Measurements from ENCODE around the gene RFTN1. TPM values are rescaled to one million over a fixed set of nuclear protein-coding genes. Genes with fewer than 3 reads are reported as not detected.

RFTN1 gene
- total RNA-seq, 1 donor from 2014 or later = 84.1 TPM

DNA sequence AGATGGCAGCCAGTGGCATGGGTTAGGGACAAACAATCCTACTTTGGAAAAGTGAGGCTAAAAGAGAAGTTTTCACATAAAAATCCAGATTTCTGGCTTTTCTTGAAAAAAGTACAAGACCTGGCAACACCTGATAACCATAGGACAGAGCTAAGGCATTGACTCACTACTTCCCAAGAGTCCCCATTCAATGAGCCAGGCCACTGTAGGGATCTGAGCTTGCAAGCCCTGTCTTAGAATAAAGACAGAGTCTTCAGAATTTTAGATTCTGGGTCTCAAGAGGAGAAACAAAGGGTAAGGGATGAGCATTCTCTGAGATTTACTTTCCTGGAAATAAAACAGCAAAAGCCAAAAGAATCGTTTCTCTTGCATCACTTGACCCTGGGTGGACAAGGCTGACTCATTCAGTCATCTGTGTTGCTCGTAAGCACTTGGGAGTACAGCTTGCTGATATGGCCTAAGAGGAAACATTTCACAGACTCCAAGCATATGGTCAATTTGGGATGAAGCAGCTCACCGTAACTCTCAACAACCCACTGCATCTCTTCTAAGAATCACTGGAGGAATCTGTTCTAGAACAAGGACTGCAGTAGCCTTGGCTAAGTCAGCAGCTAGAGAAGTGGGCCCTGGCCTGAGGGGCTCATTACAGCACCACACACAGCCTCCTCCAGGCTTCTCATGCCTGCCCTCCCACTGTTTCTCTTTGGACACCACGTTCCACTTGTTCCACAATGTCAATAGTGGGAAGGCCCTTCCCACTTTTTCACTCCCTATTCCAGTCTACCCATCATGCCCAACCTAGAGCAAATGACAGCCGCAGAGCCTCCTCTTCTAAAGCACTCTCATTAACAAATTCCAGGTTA is 86.2 kb downstream of the RFTN1 start:
- no peak overlapping the region for H3K4me3 Mint-ChIP-seq (ENCODE audit: unreplicated experiment)
- H3K27ac Mint-ChIP-seq (ENCODE audit: unreplicated experiment) = peak overlapping the region; percentile 85
- peaks cover 22% of the 10 kb centered on the region for H3K4me1 Mint-ChIP-seq (ENCODE audit: unreplicated experiment)
- no peak for DNase-seq (ENCODE audit: extremely low spot score, unreplicated experiment)
- H3K9me3 Mint-ChIP-seq (ENCODE audit: unreplicated experiment) = no peaks in the 10 kb centered on the region
- H3K27me3 Mint-ChIP-seq (ENCODE audit: unreplicated experiment) = no peaks in the 10 kb centered on the region
- H3K36me3 Mint-ChIP-seq (ENCODE audit: unreplicated experiment) = peaks cover 33% of the 10 kb centered on the region
- TF ChIP-seq CTCF (IDR thresholded peaks at IDR 0.05) = no peak

- DNase-seq (ENCODE audit: extremely low spot score, unreplicated experiment) = no peak
- H3K4me1 Mint-ChIP-seq (ENCODE audit: unreplicated experiment) = peaks cover 22% of the 10 kb centered on the region
- no peak for TF ChIP-seq CTCF (IDR thresholded peaks at IDR 0.05)
- H3K9me3 Mint-ChIP-seq (ENCODE audit: unreplicated experiment) = no peaks in the 10 kb centered on the region
- H3K4me3 Mint-ChIP-seq (ENCODE audit: unreplicated experiment) = no peak overlapping the region
- H3K27me3 Mint-ChIP-seq (ENCODE audit: unreplicated experiment) = no peaks in the 10 kb centered on the region
- no peak overlapping the region for H3K27ac Mint-ChIP-seq (ENCODE audit: unreplicated experiment)
- peaks cover 28% of the 10 kb centered on the region for H3K36me3 Mint-ChIP-seq (ENCODE audit: unreplicated experiment)
Measured at GRCh38 chr3:16426665-16427064, 86.8 kb downstream of the RFTN1 start.

GRCh38 chr3:16426029-16426400 is 87.5 kb downstream of the RFTN1 start:
- DNase-seq (ENCODE audit: extremely low spot score, unreplicated experiment) = no peak
- peaks cover 22% of the 10 kb centered on the region for H3K4me1 Mint-ChIP-seq (ENCODE audit: unreplicated experiment)
- TF ChIP-seq CTCF (IDR thresholded peaks at IDR 0.05) = no peak
- peaks cover 22% of the 10 kb centered on the region for H3K36me3 Mint-ChIP-seq (ENCODE audit: unreplicated experiment)
- no peaks in the 10 kb centered on the region for H3K9me3 Mint-ChIP-seq (ENCODE audit: unreplicated experiment)
- no peaks in the 10 kb centered on the region for H3K27me3 Mint-ChIP-seq (ENCODE audit: unreplicated experiment)
- H3K27ac Mint-ChIP-seq (ENCODE audit: unreplicated experiment) = no peak overlapping the region
- H3K4me3 Mint-ChIP-seq (ENCODE audit: unreplicated experiment) = no peak overlapping the region

- no peak for TF ChIP-seq CTCF (IDR thresholded peaks at IDR 0.05)
- H3K4me1 Mint-ChIP-seq (ENCODE audit: unreplicated experiment) = peaks cover 22% of the 10 kb centered on the region
- no peak overlapping the region for H3K4me3 Mint-ChIP-seq (ENCODE audit: unreplicated experiment)
- H3K9me3 Mint-ChIP-seq (ENCODE audit: unreplicated experiment) = no peaks in the 10 kb centered on the region
- H3K36me3 Mint-ChIP-seq (ENCODE audit: unreplicated experiment) = peaks cover 19% of the 10 kb centered on the region
- H3K27me3 Mint-ChIP-seq (ENCODE audit: unreplicated experiment) = no peaks in the 10 kb centered on the region
- H3K27ac Mint-ChIP-seq (ENCODE audit: unreplicated experiment) = no peak overlapping the region
- no peak for DNase-seq (ENCODE audit: extremely low spot score, unreplicated experiment)
Measured at GRCh38 chr3:16425398-16426028, 88.0 kb downstream of the RFTN1 start.

GRCh38 chr3:16423947-16424673 is 89.4 kb downstream of the RFTN1 start:
- Mint-ChIP-seq H3K9me3 (ENCODE audit: unreplicated experiment) (no peaks in the 10 kb centered on the region), H3K27ac (ENCODE audit: unreplicated experiment) (no peak overlapping the region), H3K27me3 (ENCODE audit: unreplicated experiment) (no peaks in the 10 kb centered on the region), H3K36me3 (ENCODE audit: unreplicated experiment) (peaks cover 12% of the 10 kb centered on the region), H3K4me1 (ENCODE audit: unreplicated experiment) (peaks cover 32% of the 10 kb centered on the region), H3K4me3 (ENCODE audit: unreplicated experiment) (no peak overlapping the region)
- no peak for TF ChIP-seq CTCF (IDR thresholded peaks at IDR 0.05)
- no peak for DNase-seq (ENCODE audit: extremely low spot score, unreplicated experiment)

All from osteocyte (in vitro differentiated cells).